Fibroblast of lung (primary cell): ENCODE results near the gene CHST11. TPM values are rescaled to one million over a fixed set of nuclear protein-coding genes. Genes with fewer than 3 reads are reported as not detected.

ENCODE experiments used
- DNase-seq, 2 donors: peaks; one replicate each; pipeline versions ENCODE4 v3.0.0 to v3.0.0-alpha.2; 2010; ENCODE audit warnings: low read depth in 2 of 2
- H2AFZ ChIP-seq: 2 replicates; pipeline ENCODE4 v1.5.1; 2012; ENCODE audit warnings: low read length, control low read depth, inconsistent platforms
- H3K27ac ChIP-seq: 2 replicates; pipeline ENCODE4 v1.5.1; 2011; ENCODE audit warnings: low read length, control low read depth; ENCODE audit not compliant: insufficient read depth
- H3K27me3 ChIP-seq: 2 replicates; pipeline ENCODE4 v1.5.1; 2011; ENCODE audit warnings: mild to moderate bottlenecking, low read length; ENCODE audit not compliant: control insufficient read depth, insufficient read depth
- H3K36me3 ChIP-seq: 2 replicates; pipeline ENCODE4 v1.5.1; 2011; ENCODE audit warnings: low read length; ENCODE audit not compliant: control insufficient read depth, insufficient read depth
- H3K4me1 ChIP-seq: 2 replicates; pipeline ENCODE4 v1.5.1; 2011; ENCODE audit warnings: low read length; ENCODE audit not compliant: control insufficient read depth, insufficient read depth; ENCODE audit errors: extremely low read depth
- H3K4me2 ChIP-seq: 2 replicates; pipeline ENCODE4 v1.5.1; 2011; ENCODE audit warnings: low read length, control low read depth; ENCODE audit not compliant: insufficient read depth; ENCODE audit errors: extremely low read depth
- H3K4me3 ChIP-seq, 4 experiments: fragments of 200-600 bp in 1 of 4; sonication (generic) in 1 of 4; replicated peaks in 1 of 4; 2 replicates each; pipeline ENCODE4 v1.5.1; 2011 to 2016; ENCODE audit warnings: low read length in 4 of 4, low read depth in 3 of 4, mild to moderate bottlenecking in 3 of 4, control low read depth in 2 of 4, inconsistent platforms in 1 of 4, mixed read lengths in 1 of 4; ENCODE audit not compliant: insufficient read depth in 1 of 4; ENCODE audit errors: control extremely low read depth in 1 of 4
- H3K79me2 ChIP-seq: 2 replicates; pipeline ENCODE4 v1.5.1; 2012; ENCODE audit warnings: mild to moderate bottlenecking, low read length, inconsistent platforms; ENCODE audit not compliant: control insufficient read depth, insufficient read depth
- H3K9ac ChIP-seq: 2 replicates; pipeline ENCODE4 v1.5.1; 2011; ENCODE audit warnings: mild to moderate bottlenecking, low read length, control low read depth; ENCODE audit not compliant: insufficient read depth
- H3K9me3 ChIP-seq: 2 replicates; pipeline ENCODE4 v1.5.1; 2012; ENCODE audit warnings: low read depth, low read length; ENCODE audit not compliant: control insufficient read depth, insufficient read depth
- H4K20me1 ChIP-seq: 2 replicates; pipeline ENCODE4 v1.5.1; 2011; ENCODE audit warnings: low read length; ENCODE audit not compliant: control insufficient read depth, insufficient read depth; ENCODE audit errors: extremely low read depth
- CTCF ChIP-seq, 2 donors: IDR thresholded peaks in 1 of 2; conservative IDR thresholded peaks in 1 of 2; 1 replicate in 1 of 2; 2 replicates in 1 of 2; pipeline ENCODE4 v1.5.1; 2011 to 2012; ENCODE audit warnings: low read length in 2 of 2, control low read depth in 1 of 2, inconsistent platforms in 1 of 2, low read depth in 1 of 2, mild to moderate bottlenecking in 1 of 2
- EZH2 ChIP-seq: IDR thresholded peaks from 2 replicates; pipeline ENCODE4 v1.5.1; 2012; ENCODE audit warnings: low read length, control low read depth, mild to moderate bottlenecking; ENCODE audit errors: missing control alignments
- polyA plus RNA-seq, 2 donors: library from polyadenylated mRNA; depleted of rRNA in 1 of 2; stranded (reverse) in 1 of 2; unstranded in 1 of 2; fragments of >200 nt; gene quantifications; 2 replicates each; pipeline ENCODE4 v1.2.1, GENCODE V29; 2011 to 2012; ENCODE audit warnings: missing spikeins in 1 of 2
- total RNA-seq: library from RNA; depleted of rRNA; stranded (reverse); fragments of >200 nt; gene quantifications from 2 replicates; pipeline ENCODE4 v1.2.1, GENCODE V29; 2014

CHST11 gene
- total and polyA plus RNA-seq, 2 donors (not counting 1 experiment from before 2014, with no cell fraction given): 3.5 to 9.1 TPM

GRCh38 chr12:104626069-104626837 lies 169.5 kb downstream of the CHST11 start:
- no peak for TF ChIP-seq EZH2
- no peak for TF ChIP-seq CTCF (conservative IDR thresholded peaks at IDR 0.05 in 1 of 2, IDR thresholded peaks at IDR 0.05 in 1 of 2; ENCODE audit: low read depth in 1 of 2, low read length in 2 of 2)
- Histone ChIP-seq H3K4me3 (no peak overlapping the region), H3K9me3 (no peaks in the 10 kb centered on the region), H3K27me3 (no peaks in the 10 kb centered on the region), H4K20me1 (no peaks in the 10 kb centered on the region), H3K9ac (no peak overlapping the region), H3K27ac (no peak overlapping the region), H3K79me2 (no peaks in the 10 kb centered on the region), H3K36me3 (no peaks in the 10 kb centered on the region), H3K4me1 (no peaks in the 10 kb centered on the region), H3K4me2 (no peak overlapping the region), H2AFZ (no peak overlapping the region)
- peak in 1 of 2 donors; percentile 46 for DNase-seq

- Histone ChIP-seq H3K79me2 (no peaks in the 10 kb centered on the region), H3K9ac (no peak overlapping the region), H3K27ac (no peak overlapping the region), H2AFZ (no peak overlapping the region), H3K9me3 (no peaks in the 10 kb centered on the region), H3K4me2 (no peak overlapping the region), H4K20me1 (no peaks in the 10 kb centered on the region), H3K27me3 (no peaks in the 10 kb centered on the region), H3K4me3 (no peak overlapping the region), H3K36me3 (no peaks in the 10 kb centered on the region), H3K4me1 (no peaks in the 10 kb centered on the region)
- no peak for DNase-seq
- TF ChIP-seq EZH2: no peak
- no peak for TF ChIP-seq CTCF (conservative IDR thresholded peaks at IDR 0.05 in 1 of 2, IDR thresholded peaks at IDR 0.05 in 1 of 2; ENCODE audit: low read depth in 1 of 2, low read length in 2 of 2)
Measured at GRCh38 chr12:104627231-104627989, 170.7 kb downstream of the CHST11 start.

- Histone ChIP-seq H3K27ac (no peak overlapping the region), H3K4me1 (no peaks in the 10 kb centered on the region), H4K20me1 (no peaks in the 10 kb centered on the region), H3K4me3 (no peak overlapping the region), H3K36me3 (no peaks in the 10 kb centered on the region), H3K27me3 (no peaks in the 10 kb centered on the region), H3K79me2 (no peaks in the 10 kb centered on the region), H3K9me3 (no peaks in the 10 kb centered on the region), H3K9ac (no peak overlapping the region), H3K4me2 (no peak overlapping the region), H2AFZ (no peak overlapping the region)
- DNase-seq: no peak
- no peak for TF ChIP-seq EZH2
- TF ChIP-seq CTCF (conservative IDR thresholded peaks at IDR 0.05 in 1 of 2, IDR thresholded peaks at IDR 0.05 in 1 of 2; ENCODE audit: low read depth in 1 of 2, low read length in 2 of 2): no peak
Measured at GRCh38 chr12:104627990-104628830, 171.5 kb downstream of the CHST11 start.
